PFSK-1 (cell line): ENCODE results near the gene BFSP1.

Experiments used
- FOXP2 ChIP-seq: optimal IDR thresholded peaks from 2 replicates; pipeline ENCODE3; 2011; ENCODE audit warnings: borderline replicate concordance, control low read depth, inconsistent platforms; ENCODE audit not compliant: insufficient read depth; ENCODE audit errors: extremely low read length, extremely low read depth
- POLR2AphosphoS5 ChIP-seq: IDR thresholded peaks from 2 replicates; pipeline ENCODE4 v1.6.1; 2012; ENCODE audit warnings: low read depth, mild to moderate bottlenecking, control low read depth, low read length, moderate library complexity
- SIN3A ChIP-seq: IDR thresholded peaks from 2 replicates; pipeline ENCODE4 v1.6.1; 2012; ENCODE audit warnings: mild to moderate bottlenecking, low read length, moderate library complexity, borderline replicate concordance; ENCODE audit not compliant: insufficient read depth
- TAF1 ChIP-seq: IDR thresholded peaks from 2 replicates; pipeline ENCODE4 v1.6.1; 2012; ENCODE audit warnings: low read length, control low read depth, borderline replicate concordance; ENCODE audit not compliant: insufficient read depth
- TF ChIP-seq, protein P1 (sequence below), 2 experiments: IDR thresholded peaks; 2 replicates each; pipeline versions ENCODE4 v1.6.1 to v1.8.0; 2011 to 2012; ENCODE audit warnings: low read depth in 2 of 2, low read length in 2 of 2, control low read depth in 1 of 2, inconsistent platforms in 1 of 2, mild to moderate bottlenecking in 1 of 2, moderate library complexity in 1 of 2; ENCODE audit not compliant: insufficient read depth in 1 of 2

BFSP1 gene

DNA sequence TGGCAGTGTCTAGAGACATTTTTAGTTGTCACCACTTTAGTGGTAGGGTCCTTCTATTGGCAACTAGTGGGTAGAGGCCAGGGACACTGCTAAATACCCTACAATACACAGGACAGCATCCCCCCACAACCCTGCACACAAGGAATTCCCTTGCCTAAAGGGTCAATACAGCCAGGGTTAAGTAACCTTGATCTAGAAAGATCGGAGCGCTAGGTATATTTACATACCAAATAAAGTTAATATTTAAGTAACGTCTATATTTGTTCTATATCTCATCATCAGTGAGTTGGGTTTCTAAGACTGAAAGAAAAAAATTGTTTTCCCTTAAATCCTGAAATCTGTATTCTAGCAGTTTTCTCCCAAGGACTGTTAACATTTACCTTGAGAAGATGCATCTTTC, 16.1 kb downstream of the BFSP1 start:
- TF ChIP-seq TAF1, result no peak
- TF ChIP-seq FOXP2, result no peak
- TF ChIP-seq SIN3A, result no peak
- no peak for TF ChIP-seq POLR2AphosphoS5
- TF ChIP-seq, protein P1, sequence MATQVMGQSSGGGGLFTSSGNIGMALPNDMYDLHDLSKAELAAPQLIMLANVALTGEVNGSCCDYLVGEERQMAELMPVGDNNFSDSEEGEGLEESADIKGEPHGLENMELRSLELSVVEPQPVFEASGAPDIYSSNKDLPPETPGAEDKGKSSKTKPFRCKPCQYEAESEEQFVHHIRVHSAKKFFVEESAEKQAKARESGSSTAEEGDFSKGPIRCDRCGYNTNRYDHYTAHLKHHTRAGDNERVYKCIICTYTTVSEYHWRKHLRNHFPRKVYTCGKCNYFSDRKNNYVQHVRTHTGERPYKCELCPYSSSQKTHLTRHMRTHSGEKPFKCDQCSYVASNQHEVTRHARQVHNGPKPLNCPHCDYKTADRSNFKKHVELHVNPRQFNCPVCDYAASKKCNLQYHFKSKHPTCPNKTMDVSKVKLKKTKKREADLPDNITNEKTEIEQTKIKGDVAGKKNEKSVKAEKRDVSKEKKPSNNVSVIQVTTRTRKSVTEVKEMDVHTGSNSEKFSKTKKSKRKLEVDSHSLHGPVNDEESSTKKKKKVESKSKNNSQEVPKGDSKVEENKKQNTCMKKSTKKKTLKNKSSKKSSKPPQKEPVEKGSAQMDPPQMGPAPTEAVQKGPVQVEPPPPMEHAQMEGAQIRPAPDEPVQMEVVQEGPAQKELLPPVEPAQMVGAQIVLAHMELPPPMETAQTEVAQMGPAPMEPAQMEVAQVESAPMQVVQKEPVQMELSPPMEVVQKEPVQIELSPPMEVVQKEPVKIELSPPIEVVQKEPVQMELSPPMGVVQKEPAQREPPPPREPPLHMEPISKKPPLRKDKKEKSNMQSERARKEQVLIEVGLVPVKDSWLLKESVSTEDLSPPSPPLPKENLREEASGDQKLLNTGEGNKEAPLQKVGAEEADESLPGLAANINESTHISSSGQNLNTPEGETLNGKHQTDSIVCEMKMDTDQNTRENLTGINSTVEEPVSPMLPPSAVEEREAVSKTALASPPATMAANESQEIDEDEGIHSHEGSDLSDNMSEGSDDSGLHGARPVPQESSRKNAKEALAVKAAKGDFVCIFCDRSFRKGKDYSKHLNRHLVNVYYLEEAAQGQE (IDR thresholded peaks at IDR 0.05; ENCODE audit: insufficient read depth in 1 of 2, low read depth in 2 of 2, low read length in 2 of 2), result no peak

DNA sequence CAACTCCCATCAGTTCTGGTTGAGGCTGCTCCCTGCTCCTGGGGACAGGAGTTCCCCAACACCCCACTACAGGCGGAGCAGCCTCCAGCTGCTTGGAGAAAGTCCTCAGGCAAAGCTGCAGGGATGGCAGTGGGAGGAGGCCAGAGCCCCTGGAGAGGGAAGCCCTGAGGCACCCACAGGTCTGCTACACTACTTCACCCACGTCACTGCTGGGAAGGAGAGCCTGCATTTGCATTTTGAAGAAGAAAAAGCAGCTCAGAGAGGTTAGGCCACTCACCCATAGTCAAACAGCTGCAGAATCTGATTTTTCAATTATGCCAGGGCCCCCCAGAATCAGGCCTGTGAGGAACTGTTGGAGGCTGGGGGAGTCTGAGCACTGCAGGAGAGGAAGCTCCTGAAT, 17.2 kb downstream of the BFSP1 start:
- TF ChIP-seq SIN3A (no peak), POLR2AphosphoS5 (no peak), FOXP2 (no peak), TAF1 (no peak)
- TF ChIP-seq, protein P1 (IDR thresholded peaks at IDR 0.05; ENCODE audit: insufficient read depth in 1 of 2, low read depth in 2 of 2, low read length in 2 of 2), result no peak

DNA sequence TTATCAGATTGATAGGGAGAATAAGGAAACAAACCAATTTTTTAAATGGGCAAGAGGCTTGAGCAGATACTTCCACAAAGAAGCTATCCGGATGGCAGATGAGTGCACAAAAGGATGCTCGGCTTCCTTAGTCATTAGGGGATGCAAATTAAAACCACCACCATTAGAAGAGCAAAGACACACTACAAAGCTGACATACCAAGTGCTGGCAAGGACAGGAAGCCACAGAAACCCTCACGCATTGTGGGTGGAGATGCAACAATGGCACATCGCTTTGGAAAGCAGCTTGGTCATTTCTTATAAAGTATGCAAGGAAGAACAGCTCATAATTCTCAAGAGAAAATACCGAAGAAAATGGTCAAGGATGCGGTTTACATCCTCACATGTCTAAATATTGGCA, 19.8 kb downstream of the BFSP1 start:
- no peak for TF ChIP-seq TAF1
- TF ChIP-seq POLR2AphosphoS5, result no peak
- no peak for TF ChIP-seq SIN3A
- TF ChIP-seq, protein P1 (IDR thresholded peaks at IDR 0.05; ENCODE audit: insufficient read depth in 1 of 2, low read depth in 2 of 2, low read length in 2 of 2), result no peak
- TF ChIP-seq FOXP2, result no peak

DNA sequence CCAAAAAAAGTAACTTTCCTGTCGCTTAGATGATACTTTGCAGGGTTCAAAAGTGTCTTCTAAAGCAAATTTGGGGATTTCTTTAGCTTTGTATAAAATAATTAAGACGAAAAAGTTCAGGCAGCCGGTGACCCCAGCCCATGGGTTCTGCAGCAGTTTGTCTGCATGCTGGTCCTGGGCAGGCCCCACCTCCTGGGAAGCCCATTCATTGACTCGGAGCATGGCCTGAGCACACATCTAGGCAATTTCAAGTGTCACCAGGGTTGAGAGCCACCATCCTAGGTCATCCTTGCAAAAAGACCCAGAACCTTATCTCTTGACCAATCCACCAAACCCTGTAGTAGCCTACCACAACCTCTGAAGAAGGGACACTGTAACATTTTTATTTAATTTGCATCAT, 20.6 kb downstream of the BFSP1 start:
- TF ChIP-seq SIN3A (no peak), POLR2AphosphoS5 (no peak), FOXP2 (no peak), TAF1 (no peak)
- TF ChIP-seq, protein P1 (IDR thresholded peaks at IDR 0.05; ENCODE audit: insufficient read depth in 1 of 2, low read depth in 2 of 2, low read length in 2 of 2), result no peak

DNA sequence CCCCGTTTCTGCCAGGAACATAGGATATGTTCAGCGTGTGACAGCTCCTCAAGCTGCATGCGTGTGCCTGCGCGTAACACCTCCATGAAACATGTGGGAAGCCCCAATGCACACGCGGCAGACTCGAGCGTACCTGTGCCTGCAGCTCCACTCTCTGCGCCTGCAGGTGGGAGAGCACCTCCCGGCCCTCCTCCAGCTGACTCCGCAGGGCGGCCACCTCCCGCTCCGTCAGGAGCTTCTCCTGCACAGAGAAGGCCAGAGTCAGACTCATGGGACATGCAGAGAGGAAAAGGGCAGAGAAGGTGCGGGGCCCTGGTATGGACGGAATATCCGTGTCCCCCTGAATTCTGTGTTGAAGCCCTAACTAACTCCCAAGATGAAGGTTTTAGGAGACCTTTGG, 22.4 kb downstream of the BFSP1 start:
- TF ChIP-seq FOXP2, result no peak
- no peak for TF ChIP-seq POLR2AphosphoS5
- TF ChIP-seq, protein P1 (IDR thresholded peaks at IDR 0.05; ENCODE audit: insufficient read depth in 1 of 2, low read depth in 2 of 2, low read length in 2 of 2), result no peak
- TF ChIP-seq TAF1, result no peak
- TF ChIP-seq SIN3A, result no peak
